ENCODE data around the gene KCNH1. TPM values are rescaled to one million over a fixed set of nuclear protein-coding genes. Genes with fewer than 3 reads are reported as not detected.

The KCNH1 gene
- total RNA-seq, 2 experiments from 2014 or later, result not detected

DNA sequence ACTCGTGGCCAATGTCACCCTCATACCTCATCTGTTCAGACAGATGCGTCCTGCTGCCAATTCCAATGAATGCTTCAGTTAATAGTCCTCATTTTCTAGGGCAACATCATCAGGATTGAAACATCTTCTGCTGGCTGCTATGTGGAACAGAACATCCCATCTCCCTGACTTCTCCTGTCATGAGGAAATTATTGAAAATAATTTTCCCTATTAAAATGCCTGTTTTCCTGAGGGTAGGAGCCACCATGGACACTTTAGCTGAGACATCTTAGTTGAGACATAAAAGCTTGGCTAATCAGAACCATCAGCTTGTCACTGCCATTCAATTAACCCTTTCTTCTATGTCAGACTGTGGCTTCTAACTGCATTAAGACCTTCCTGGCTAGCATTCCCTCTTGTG lies 409.2 kb downstream of the KCNH1 start:
- DNase-seq (no peak), ATAC-seq (no peak)
- Mint-ChIP-seq H3K4me1 (no peaks in the 10 kb centered on the region), H3K27ac (no peak overlapping the region), H3K4me3 (no peak overlapping the region), H3K27me3 (peaks cover 5% of the 10 kb centered on the region), H3K36me3 (ENCODE audit: low read depth) (no peaks in the 10 kb centered on the region), H3K9me3 (ENCODE audit: low read depth) (no peaks in the 10 kb centered on the region)
- CTCF ChIA-PET, result no interaction called here
- POLR2A ChIA-PET, result no interaction called here
- intact Hi-C loops (cut with DNase I, micrococcal nuclease), result no loop called here

- ChIA-PET CTCF (no interaction called here), POLR2A (no interaction called here)
- no peak for ATAC-seq
- Mint-ChIP-seq H3K4me3 (no peak overlapping the region), H3K27me3 (peaks cover 5% of the 10 kb centered on the region), H3K27ac (no peak overlapping the region), H3K4me1 (no peaks in the 10 kb centered on the region), H3K36me3 (ENCODE audit: low read depth) (no peaks in the 10 kb centered on the region), H3K9me3 (ENCODE audit: low read depth) (no peaks in the 10 kb centered on the region)
- intact Hi-C loops (cut with DNase I, micrococcal nuclease), result no loop called here
- DNase-seq, result no peak
Observed at GRCh38 chr1:210723646-210724045, 410.3 kb downstream of the KCNH1 start.

GRCh38 chr1:210722410-210723081 lies 411.4 kb downstream of the KCNH1 start:
- Mint-ChIP-seq H3K4me1 (no peaks in the 10 kb centered on the region), H3K9me3 (ENCODE audit: low read depth) (no peaks in the 10 kb centered on the region), H3K36me3 (ENCODE audit: low read depth) (no peaks in the 10 kb centered on the region), H3K27ac (no peak overlapping the region), H3K27me3 (peaks cover 5% of the 10 kb centered on the region), H3K4me3 (no peak overlapping the region)
- ATAC-seq (no peak), DNase-seq (no peak)
- ChIA-PET POLR2A (no interaction called here), CTCF (no interaction called here)
- intact Hi-C loops (cut with DNase I, micrococcal nuclease), result no loop called here

DNA sequence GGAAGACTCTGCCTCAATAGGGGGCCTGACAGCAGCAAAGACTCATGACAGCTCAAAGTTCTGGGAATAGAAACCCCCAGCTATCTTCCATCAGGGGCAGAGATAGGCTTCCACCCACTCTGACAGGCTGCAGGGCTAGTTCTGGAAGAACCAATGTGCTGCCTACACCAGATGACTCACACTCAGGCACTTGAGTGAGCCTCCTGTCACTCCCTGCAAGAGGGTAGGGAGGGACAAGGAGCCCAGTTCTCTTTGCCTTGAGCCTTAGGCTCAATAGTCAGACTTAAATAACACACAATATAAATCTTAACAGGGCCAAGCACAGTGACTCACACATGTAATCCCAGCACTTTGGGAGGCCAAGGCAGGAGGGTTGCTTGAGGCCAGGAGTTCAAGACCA lies 418.9 kb downstream of the KCNH1 start:
- H3K27me3 Mint-ChIP-seq, result no peaks in the 10 kb centered on the region
- H3K36me3 Mint-ChIP-seq (ENCODE audit: low read depth), result no peaks in the 10 kb centered on the region
- H3K4me3 Mint-ChIP-seq, result no peak overlapping the region
- ATAC-seq (no peak), DNase-seq (no peak)
- H3K4me1 Mint-ChIP-seq, result no peaks in the 10 kb centered on the region
- ChIA-PET CTCF (interaction anchor here (0.6 kb wide), 2 partner anchors 25 to 419 kb away, joined by 3 read pairs; no protein-coding TSS in a partner anchor), POLR2A (no interaction called here)
- no peak overlapping the region for H3K27ac Mint-ChIP-seq
- H3K9me3 Mint-ChIP-seq (ENCODE audit: low read depth), result no peaks in the 10 kb centered on the region
- intact Hi-C loops (cut with DNase I, micrococcal nuclease), result no loop called here

DNA sequence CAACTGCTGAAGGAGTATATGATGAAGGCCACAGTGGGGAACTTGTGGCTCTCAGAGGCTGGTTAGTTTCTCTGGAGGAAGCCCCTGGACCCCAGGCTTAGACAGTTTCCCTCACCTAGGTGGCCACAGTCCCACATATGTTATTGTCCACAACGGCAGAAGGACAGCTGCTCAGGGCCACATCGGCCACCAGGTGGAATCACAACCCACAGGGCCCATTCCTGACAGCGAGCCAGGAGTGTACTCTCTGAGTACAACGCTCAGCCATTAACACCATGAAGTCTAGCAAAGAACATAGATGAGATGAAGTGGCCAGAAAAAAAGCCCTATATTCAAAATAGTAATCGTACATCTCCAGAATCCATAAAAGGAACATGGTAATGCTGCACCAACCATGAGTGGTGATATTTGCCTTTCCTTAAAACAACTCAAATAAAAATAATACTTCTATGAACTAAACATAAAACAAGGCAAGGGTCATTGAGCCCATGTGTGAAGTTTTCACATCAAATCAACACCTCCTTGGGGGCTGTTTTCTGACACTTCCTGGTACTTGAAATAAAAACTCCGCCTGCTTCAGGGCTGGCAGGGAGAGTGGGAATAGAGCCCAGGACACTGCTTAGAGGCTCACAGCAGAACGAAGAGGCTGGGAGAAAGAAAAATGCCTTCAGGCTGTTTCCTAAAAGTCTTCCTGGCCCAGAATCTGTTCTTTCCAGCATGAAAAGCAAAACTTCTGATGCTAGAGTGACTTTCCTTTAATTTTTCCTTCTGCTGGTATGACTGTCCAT lies 421.9 kb downstream of the KCNH1 start:
- ChIA-PET CTCF (interaction anchor here (0.6 kb wide), 1 partner anchor 89 kb away, joined by 3 read pairs; no protein-coding TSS in a partner anchor), POLR2A (no interaction called here)
- Mint-ChIP-seq H3K9me3 (ENCODE audit: low read depth) (no peaks in the 10 kb centered on the region), H3K36me3 (ENCODE audit: low read depth) (no peaks in the 10 kb centered on the region), H3K27ac (no peak overlapping the region), H3K27me3 (no peaks in the 10 kb centered on the region), H3K4me3 (no peak overlapping the region), H3K4me1 (no peaks in the 10 kb centered on the region)
- intact Hi-C loops (cut with DNase I, micrococcal nuclease), result no loop called here
- DNase-seq, result no peak
- no peak for ATAC-seq

DNA sequence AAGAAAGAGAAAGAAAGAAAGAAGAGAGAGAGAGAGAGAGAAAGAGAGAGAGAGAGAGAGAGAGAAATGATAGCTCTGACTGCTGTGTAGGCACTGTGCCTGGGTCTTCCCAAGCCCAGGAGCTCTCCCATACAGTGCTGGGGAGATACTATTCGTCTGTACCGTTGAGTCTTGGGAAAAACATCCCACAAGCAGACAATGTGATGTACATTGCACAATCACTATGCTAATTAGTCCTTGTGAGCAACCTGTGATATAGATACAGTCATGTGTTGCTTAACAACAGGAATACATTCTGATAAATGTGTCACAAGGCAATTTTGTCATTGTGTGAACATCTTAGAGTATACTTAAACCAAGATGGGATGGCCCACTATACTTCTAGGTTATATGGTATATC lies 424.2 kb downstream of the KCNH1 start:
- no peak for ATAC-seq
- CTCF ChIA-PET, result interaction anchor here (1.0 kb wide), 1 partner anchor 263 kb away, joined by 3 read pairs; no protein-coding TSS in a partner anchor
- intact Hi-C loops (cut with DNase I, micrococcal nuclease), result no loop called here

DNA sequence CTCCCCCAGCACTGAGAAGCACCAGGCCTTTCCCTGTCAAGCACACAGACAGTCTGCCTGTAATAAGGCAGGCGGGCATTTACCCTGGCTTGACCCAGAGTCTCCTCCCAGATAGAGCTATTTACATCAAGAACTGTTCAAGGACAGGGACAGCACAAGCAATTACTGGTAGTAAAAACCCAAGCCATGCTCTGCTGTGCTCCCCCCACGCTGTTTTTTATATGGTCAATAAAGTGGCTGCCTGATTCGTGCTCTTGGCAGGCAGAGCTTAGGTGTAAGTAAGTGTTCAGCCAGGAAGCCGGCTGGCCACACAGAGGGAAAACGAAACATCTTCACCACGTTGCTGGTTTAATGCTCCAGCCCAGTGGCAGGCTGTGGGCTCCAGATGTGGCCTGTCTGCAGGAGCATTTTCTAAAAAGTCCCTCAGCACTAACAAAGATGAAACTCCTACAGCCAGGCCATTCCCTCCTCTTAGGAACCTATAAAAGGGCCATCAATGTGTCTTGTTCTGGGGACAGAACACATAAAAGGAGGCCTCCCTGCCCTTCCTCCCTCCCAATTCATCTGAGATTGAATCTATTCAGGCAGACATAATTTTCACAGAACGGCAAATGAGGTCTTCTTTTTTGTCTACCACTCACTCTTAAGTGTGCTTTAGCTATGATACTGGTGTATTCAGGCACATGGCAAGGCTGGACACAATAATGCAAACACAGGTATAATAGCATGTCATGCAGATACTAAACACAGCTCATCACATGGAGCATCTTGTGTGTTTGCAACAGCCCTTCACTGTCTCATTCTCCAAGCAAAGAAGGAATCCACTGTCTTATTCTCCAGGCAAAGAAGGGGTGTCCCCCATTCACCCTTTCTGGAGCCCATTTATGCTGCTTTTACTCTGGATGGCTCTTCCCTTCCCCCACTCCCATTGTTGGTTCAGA lies 426.4 kb downstream of the KCNH1 start:
- Mint-ChIP-seq H3K36me3 (ENCODE audit: low read depth) (no peaks in the 10 kb centered on the region), H3K27me3 (no peaks in the 10 kb centered on the region), H3K4me3 (no peak overlapping the region), H3K27ac (no peak overlapping the region), H3K9me3 (ENCODE audit: low read depth) (no peaks in the 10 kb centered on the region), H3K4me1 (no peaks in the 10 kb centered on the region)
- ChIA-PET CTCF (no interaction called here), POLR2A (no interaction called here)
- ATAC-seq (no peak), DNase-seq (no peak)
- intact Hi-C loops (cut with DNase I, micrococcal nuclease), result no loop called here

More for the DNA sequence above, 424.2 kb downstream of the KCNH1 start:
- POLR2A ChIA-PET, result interaction anchor here (0.7 kb wide), 1 partner anchor 63 kb away, joined by 10 read pairs; no protein-coding TSS in a partner anchor
- Mint-ChIP-seq H3K4me1 (no peaks in the 10 kb centered on the region), H3K4me3 (no peak overlapping the region), H3K27ac (no peak overlapping the region), H3K27me3 (no peaks in the 10 kb centered on the region), H3K36me3 (ENCODE audit: low read depth) (no peaks in the 10 kb centered on the region), H3K9me3 (ENCODE audit: low read depth) (no peaks in the 10 kb centered on the region)
- DNase-seq, result no peak

DNA sequence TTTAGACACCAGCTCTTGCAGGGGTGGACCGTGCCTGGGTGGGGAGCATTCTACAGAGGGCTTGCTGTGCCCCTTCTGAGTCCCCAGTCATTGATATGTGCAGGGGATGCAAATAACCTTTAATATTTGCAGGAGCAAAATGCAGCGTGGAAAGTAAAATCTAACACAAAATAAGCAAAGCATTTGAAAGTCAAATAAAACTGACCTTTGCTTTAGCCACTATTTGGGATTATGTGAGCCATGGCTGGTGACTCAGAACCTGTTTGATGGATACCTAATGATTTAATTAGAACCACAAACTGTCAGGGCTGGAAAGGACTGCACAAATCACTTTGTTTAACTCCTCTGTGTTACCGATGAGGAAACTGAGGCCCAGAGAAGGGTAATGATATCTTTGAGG lies 427.7 kb downstream of the KCNH1 start:
- no peaks in the 10 kb centered on the region for H3K4me1 Mint-ChIP-seq
- no peak for ATAC-seq
- CTCF ChIA-PET, result no interaction called here
- POLR2A ChIA-PET, result no interaction called here
- no peaks in the 10 kb centered on the region for H3K27me3 Mint-ChIP-seq
- DNase-seq, result no peak
- H3K36me3 Mint-ChIP-seq (ENCODE audit: low read depth), result no peaks in the 10 kb centered on the region
- H3K4me3 Mint-ChIP-seq, result no peak overlapping the region
- no peaks in the 10 kb centered on the region for H3K9me3 Mint-ChIP-seq (ENCODE audit: low read depth)
- H3K27ac Mint-ChIP-seq, result no peak overlapping the region
- intact Hi-C loops (cut with DNase I, micrococcal nuclease), result no loop called here

GRCh38 chr1:210705086-210705485 lies 428.9 kb downstream of the KCNH1 start:
- POLR2A ChIA-PET, result no interaction called here
- H3K27me3 Mint-ChIP-seq, result no peaks in the 10 kb centered on the region
- H3K27ac Mint-ChIP-seq, result no peak overlapping the region
- intact Hi-C loops (cut with DNase I, micrococcal nuclease), result no loop called here
- ATAC-seq (no peak), DNase-seq (no peak)
- CTCF ChIA-PET, result interaction anchor here (0.6 kb wide), 1 partner anchor 259 kb away, joined by 4 read pairs; no protein-coding TSS in a partner anchor
- H3K4me3 Mint-ChIP-seq, result no peak overlapping the region
- H3K36me3 Mint-ChIP-seq (ENCODE audit: low read depth), result no peaks in the 10 kb centered on the region
- H3K4me1 Mint-ChIP-seq, result no peaks in the 10 kb centered on the region
- H3K9me3 Mint-ChIP-seq (ENCODE audit: low read depth), result no peaks in the 10 kb centered on the region

GRCh38 chr1:210703593-210703992 lies 430.4 kb downstream of the KCNH1 start:
- DNase-seq, result no peak
- intact Hi-C loops (cut with DNase I, micrococcal nuclease), result no loop called here
- Mint-ChIP-seq H3K4me3 (no peak overlapping the region), H3K27ac (no peak overlapping the region), H3K4me1 (no peaks in the 10 kb centered on the region), H3K27me3 (no peaks in the 10 kb centered on the region), H3K36me3 (ENCODE audit: low read depth) (no peaks in the 10 kb centered on the region), H3K9me3 (ENCODE audit: low read depth) (no peaks in the 10 kb centered on the region)
- ATAC-seq, result no peak
- ChIA-PET CTCF (no interaction called here), POLR2A (no interaction called here)

DNA sequence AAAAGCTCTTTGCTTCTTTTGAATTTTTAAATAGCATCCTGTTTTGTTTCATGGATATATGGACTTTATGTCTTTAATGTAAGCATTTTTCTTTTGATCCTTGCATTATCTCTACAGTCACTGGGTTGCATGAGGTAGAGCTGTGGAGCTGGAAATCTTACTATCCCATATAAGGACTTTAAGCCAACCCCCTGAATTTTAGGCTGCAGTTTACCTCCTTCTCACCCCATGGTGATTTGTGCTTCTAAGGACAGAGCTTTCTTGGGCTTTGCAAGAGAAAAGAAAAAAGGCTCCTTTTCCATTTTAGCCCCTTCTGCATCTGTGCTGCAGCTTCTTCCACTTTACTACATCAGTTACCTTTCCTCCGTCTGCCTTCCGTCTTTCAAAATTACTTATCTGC lies 431.4 kb downstream of the KCNH1 start:
- ATAC-seq (no peak), DNase-seq (no peak)
- no peaks in the 10 kb centered on the region for H3K4me1 Mint-ChIP-seq
- H3K27ac Mint-ChIP-seq, result no peak overlapping the region
- no peaks in the 10 kb centered on the region for H3K36me3 Mint-ChIP-seq (ENCODE audit: low read depth)
- no peaks in the 10 kb centered on the region for H3K9me3 Mint-ChIP-seq (ENCODE audit: low read depth)
- no peaks in the 10 kb centered on the region for H3K27me3 Mint-ChIP-seq
- CTCF ChIA-PET, result no interaction called here
- intact Hi-C loops (cut with DNase I, micrococcal nuclease), result no loop called here
- POLR2A ChIA-PET, result no interaction called here
- H3K4me3 Mint-ChIP-seq, result no peak overlapping the region
